B cell (primary cell): ENCODE measurements around the gene LMNTD2. TPM values are rescaled to one million over a fixed set of nuclear protein-coding genes. Genes with fewer than 3 reads are reported as not detected.

Source experiments
- ATAC-seq: fragments of 200-7000 bp; cut with Tn5 transposase; one replicate; pipeline ENCODE4 v1.10.0; 2021; ENCODE audit warnings: low read depth, mild to moderate bottlenecking, moderate number of reproducible peaks, moderate library complexity
- CTCF ChIA-PET: fragments of 350-600 bp; sonication (Branson Sonifier 250); formaldehyde crosslinking; loops from one replicate; lab custom pipeline; 2021; ENCODE audit warnings: antibody characterized with exemption, inconsistent platforms; lab: Charles Lee
- POLR2A ChIA-PET: fragments of 350-600 bp; sonication (Branson Sonifier 250); formaldehyde crosslinking; loops from one replicate; lab custom pipeline; 2021; ENCODE audit warnings: antibody characterized with exemption; lab: Charles Lee
- DNase-seq: peaks from one replicate; pipeline ENCODE4 v3.0.0; 2013
- H2AFZ ChIP-seq: 2 replicates; pipeline ENCODE4 v1.6.1; 2012; ENCODE audit warnings: mild to moderate bottlenecking, low read depth, low read length; ENCODE audit not compliant: insufficient read depth, poor library complexity, severe bottlenecking
- H3K27ac ChIP-seq, 2 donors: 1 replicate in 1 of 2; 2 replicates in 1 of 2; pipeline ENCODE4 v1.5.1; 2012 to 2013; ENCODE audit warnings: low read length in 2 of 2, mild to moderate bottlenecking in 2 of 2, moderate library complexity in 1 of 2
- H3K27me3 ChIP-seq, 4 experiments: fragments of 200-600 bp in 1 of 4; sonication (generic) in 1 of 4; replicated peaks in 1 of 4; 1 replicate in 2 of 4; 2 replicates in 2 of 4; pipeline versions ENCODE4 v1.6.1 to v1.7.0; 2013 to 2016; ENCODE audit warnings: low read length in 3 of 4, mild to moderate bottlenecking in 2 of 4, mixed read lengths in 1 of 4, moderate library complexity in 1 of 4; ENCODE audit not compliant: insufficient read depth in 4 of 4, control insufficient read depth in 3 of 4; ENCODE audit errors: control extremely low read depth in 1 of 4
- H3K36me3 ChIP-seq, 2 experiments: replicated peaks in 1 of 2; 1 replicate in 1 of 2; 2 replicates in 1 of 2; pipeline versions ENCODE4 v1.6.1 to v1.7.1; 2013; ENCODE audit warnings: low read length in 1 of 2; ENCODE audit not compliant: insufficient read depth in 2 of 2, control insufficient read depth in 1 of 2; ENCODE audit errors: control extremely low read depth in 1 of 2, extremely low read depth in 1 of 2
- H3K4me1 ChIP-seq, 2 donors: fragments of 200-600 bp in 1 of 2; sonication (generic) in 1 of 2; 1 replicate in 1 of 2; 2 replicates in 1 of 2; pipeline versions ENCODE4 v1.5.1 to v1.6.1; 2013 to 2017; ENCODE audit warnings: low read length in 2 of 2; ENCODE audit not compliant: control insufficient read depth in 2 of 2, insufficient read depth in 2 of 2
- H3K4me2 ChIP-seq: replicated peaks from 2 replicates; pipeline ENCODE3; 2012; ENCODE audit warnings: mild to moderate bottlenecking, low read depth, low read length; ENCODE audit not compliant: poor library complexity, severe bottlenecking
- H3K4me3 ChIP-seq, 5 experiments: fragments of 200-600 bp in 1 of 5; sonication (generic) in 1 of 5; 1 replicate in 3 of 5; 2 replicates in 2 of 5; pipeline versions ENCODE4 v1.5.1 to v1.7.0; 2011 to 2016; ENCODE audit warnings: low read length in 4 of 5, mild to moderate bottlenecking in 4 of 5, low read depth in 2 of 5, control low read depth in 1 of 5, moderate library complexity in 1 of 5; ENCODE audit not compliant: insufficient read depth in 1 of 5; ENCODE audit errors: control extremely low read depth in 1 of 5, extremely low read depth in 1 of 5
- H3K79me2 ChIP-seq: fragments of 200-600 bp; sonication (generic); one replicate; pipeline ENCODE4 v1.6.0; 2016; ENCODE audit warnings: low read length; ENCODE audit not compliant: control insufficient read depth, insufficient read depth
- H3K9ac ChIP-seq: fragments of 200-600 bp; sonication (generic); 2 replicates; pipeline ENCODE4 v1.6.1; 2017; ENCODE audit warnings: mild to moderate bottlenecking, low read length, moderate library complexity
- H3K9me3 ChIP-seq, 3 donors: one replicate each; pipeline versions ENCODE4 v1.6.1 to v1.7.1; 2013; ENCODE audit warnings: low read length in 2 of 3; ENCODE audit not compliant: control insufficient read depth in 2 of 3, insufficient read depth in 1 of 3; ENCODE audit errors: control extremely low read depth in 1 of 3
- H4K20me1 ChIP-seq: 2 replicates; pipeline ENCODE4 v1.6.0; 2012; ENCODE audit warnings: mild to moderate bottlenecking, low read length; ENCODE audit not compliant: insufficient read depth, control insufficient read depth, poor library complexity, severe bottlenecking
- H3K27ac Mint-ChIP-seq: one replicate; pipeline ENCODE4 v1.8.0; 2021; ENCODE audit warnings: mixed read lengths
- H3K27me3 Mint-ChIP-seq: one replicate; pipeline ENCODE4 v1.8.0; 2021; ENCODE audit warnings: mixed read lengths
- H3K4me1 Mint-ChIP-seq: one replicate; pipeline ENCODE4 v1.8.0; 2021; ENCODE audit warnings: mixed read lengths
- H3K4me3 Mint-ChIP-seq: one replicate; pipeline ENCODE4 v1.8.0; 2021; ENCODE audit warnings: mixed read lengths
- H3K9me3 Mint-ChIP-seq: one replicate; pipeline ENCODE4 v1.8.0; 2022; ENCODE audit warnings: mixed read lengths; ENCODE audit not compliant: insufficient read depth
- EZH2 ChIP-seq: IDR thresholded peaks from 2 replicates; pipeline ENCODE4 v1.6.1; 2012; ENCODE audit warnings: borderline replicate concordance, low read depth, mild to moderate bottlenecking, moderate library complexity, low read length; ENCODE audit not compliant: insufficient read depth, poor library complexity, severe bottlenecking
- WGBS: methylation state at CpG from one replicate; pipeline ENCODE4 v1.1.5; 2013; ENCODE audit warnings: missing lambda C conversion rate; ENCODE audit not compliant: insufficient coverage; 5-methylcytosine and 5-hydroxymethylcytosine counted together
- intact Hi-C: fragments of 100-400 bp; cut with micrococcal nuclease; formaldehyde crosslinking; loops from one replicate; pipeline ENCODE4 v1.10.0; 2022
- polyA plus RNA-seq: library from polyadenylated mRNA; depleted of rRNA; stranded (reverse); fragments of >200 nt; gene quantifications from 2 replicates; pipeline ENCODE4 v1.2.3, GENCODE V29; 2012
- total RNA-seq, 2 donors: library from RNA; stranded (reverse); fragments of 120-200 nt in 1 of 2; gene quantifications; 1 replicate in 1 of 2; 2 replicates in 1 of 2; pipeline versions ENCODE4 v1.2.3 to v1.2.4, GENCODE V29; 2013 to 2022
- TF ChIP-seq, protein P1 (sequence below): fragments of 200-600 bp; IDR thresholded peaks from one replicate; pipeline ENCODE4 v1.8.0; 2022; ENCODE audit warnings: antibody characterized with exemption, mild to moderate bottlenecking

LMNTD2 gene
- total and polyA plus RNA-seq, 2 donors (not counting 1 experiment from before 2014, with no cell fraction given) = 21.4 to 29.6 TPM

DNA sequence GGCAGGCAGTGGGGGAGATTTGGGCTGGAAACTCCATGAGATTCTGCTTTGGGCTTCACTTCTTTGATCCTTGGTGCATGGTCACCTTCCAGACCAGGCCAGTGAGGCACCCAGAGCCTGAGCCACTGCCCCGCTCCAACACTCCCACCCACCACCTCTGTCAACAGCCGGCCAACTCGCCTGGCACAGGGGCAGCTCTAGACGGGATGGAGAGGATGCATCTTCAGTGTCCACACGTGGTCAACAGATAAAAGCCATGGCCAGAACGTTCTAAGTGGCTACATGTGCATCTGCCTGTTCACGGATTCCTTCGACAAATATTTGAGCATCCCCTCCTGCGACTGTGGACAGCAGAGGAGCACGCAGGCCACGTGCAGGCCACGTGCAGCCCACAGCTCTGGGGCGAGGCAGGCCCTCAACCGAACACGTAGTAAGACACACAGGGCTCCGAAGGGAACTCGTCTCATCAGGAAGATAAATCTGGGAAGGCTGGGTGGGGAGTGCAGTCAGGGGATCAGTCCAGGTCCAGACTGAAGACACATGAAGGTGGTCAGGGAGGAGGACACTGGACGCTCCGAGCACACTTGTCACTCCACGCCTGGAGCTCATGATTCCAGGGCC is 22.0 kb downstream of the LMNTD2 start:
- DNase-seq = no peak
- Histone ChIP-seq H2AFZ (no peak overlapping the region), H3K36me3 (peaks cover 0 to 5% of the 10 kb centered on the region in 2 experiments), H3K4me3 (no peak overlapping the region), H3K27me3 (no peaks in the 10 kb centered on the region), H3K79me2 (peaks cover 47% of the 10 kb centered on the region), H3K9ac (no peak overlapping the region), H3K4me2 (peak overlapping the region; percentile 99), H3K9me3 (no peaks in the 10 kb centered on the region), H3K4me1 (peaks cover 17 to 35% of the 10 kb centered on the region in 2 donors), H3K27ac (peak overlapping the region in 1 of 2 donors; percentile 99), H4K20me1 (peaks cover 13% of the 10 kb centered on the region)
- ATAC-seq = no peak
- TF ChIP-seq, protein P1, sequence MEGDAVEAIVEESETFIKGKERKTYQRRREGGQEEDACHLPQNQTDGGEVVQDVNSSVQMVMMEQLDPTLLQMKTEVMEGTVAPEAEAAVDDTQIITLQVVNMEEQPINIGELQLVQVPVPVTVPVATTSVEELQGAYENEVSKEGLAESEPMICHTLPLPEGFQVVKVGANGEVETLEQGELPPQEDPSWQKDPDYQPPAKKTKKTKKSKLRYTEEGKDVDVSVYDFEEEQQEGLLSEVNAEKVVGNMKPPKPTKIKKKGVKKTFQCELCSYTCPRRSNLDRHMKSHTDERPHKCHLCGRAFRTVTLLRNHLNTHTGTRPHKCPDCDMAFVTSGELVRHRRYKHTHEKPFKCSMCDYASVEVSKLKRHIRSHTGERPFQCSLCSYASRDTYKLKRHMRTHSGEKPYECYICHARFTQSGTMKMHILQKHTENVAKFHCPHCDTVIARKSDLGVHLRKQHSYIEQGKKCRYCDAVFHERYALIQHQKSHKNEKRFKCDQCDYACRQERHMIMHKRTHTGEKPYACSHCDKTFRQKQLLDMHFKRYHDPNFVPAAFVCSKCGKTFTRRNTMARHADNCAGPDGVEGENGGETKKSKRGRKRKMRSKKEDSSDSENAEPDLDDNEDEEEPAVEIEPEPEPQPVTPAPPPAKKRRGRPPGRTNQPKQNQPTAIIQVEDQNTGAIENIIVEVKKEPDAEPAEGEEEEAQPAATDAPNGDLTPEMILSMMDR = no peak
- no peak for TF ChIP-seq EZH2
- WGBS = 93% methylated on average over 19 of the region's 20 CpGs
- intact Hi-C loops = loop anchor here (5.0 kb wide), 4 partner anchors 184 to 769 kb away; partner anchors contain the start of genes BET1L, RIC8A, SLC25A22 and TOLLIP
- Mint-ChIP-seq H3K27me3 (no peaks in the 10 kb centered on the region), H3K4me3 (peak overlapping the region; percentile 97), H3K9me3 (no peaks in the 10 kb centered on the region), H3K27ac (peak overlapping the region; percentile 99), H3K4me1 (peaks cover 22% of the 10 kb centered on the region)
- ChIA-PET CTCF (interaction anchor here (1.6 kb wide), 1 partner anchor 16 kb away, joined by 6 read pairs; no protein-coding TSS in a partner anchor), POLR2A (interaction anchor here (0.7 kb wide), 4 partner anchors 13 to 311 kb away, joined by 4 to 7 read pairs (median 4); partner anchors contain the start of gene PHRF1)
